H9 (cell line): ENCODE data around the gene TIPRL. TPM values are rescaled to one million over a fixed set of nuclear protein-coding genes. Genes with fewer than 3 reads are reported as not detected.

Experiments
- DNase-seq: peaks from one replicate; pipeline ENCODE4 v3.0.0-alpha.2; 2017
- H2AFZ ChIP-seq: one replicate; pipeline ENCODE4 v1.6.1; 2013; ENCODE audit warnings: mild to moderate bottlenecking, low read length, control low read depth, moderate library complexity
- H2AK5ac ChIP-seq: 2 replicates; pipeline ENCODE4 v1.6.1; 2013; ENCODE audit warnings: low read length, control low read depth, mixed read lengths; ENCODE audit not compliant: insufficient read length
- H2BK120ac ChIP-seq: one replicate; pipeline ENCODE4 v1.6.1; 2013; ENCODE audit warnings: low read depth, mild to moderate bottlenecking, low read length, control low read depth, inconsistent platforms; ENCODE audit not compliant: poor library complexity, severe bottlenecking
- H2BK12ac ChIP-seq: 2 replicates; pipeline ENCODE4 v1.6.1; 2013; ENCODE audit warnings: low read length, control low read depth, mixed read lengths, low read depth; ENCODE audit not compliant: insufficient read length
- H2BK15ac ChIP-seq: 2 replicates; pipeline ENCODE4 v1.6.1; 2013; ENCODE audit warnings: low read depth, low read length, control low read depth
- H2BK20ac ChIP-seq: one replicate; pipeline ENCODE4 v1.6.1; 2013; ENCODE audit warnings: low read depth, mild to moderate bottlenecking, low read length, control low read depth, inconsistent platforms; ENCODE audit not compliant: poor library complexity, severe bottlenecking
- H2BK5ac ChIP-seq: 2 replicates; pipeline ENCODE4 v1.6.1; 2013; ENCODE audit warnings: low read length, control low read depth, mixed read lengths; ENCODE audit not compliant: insufficient read length
- H3K14ac ChIP-seq: 2 replicates; pipeline ENCODE4 v1.6.1; 2013; ENCODE audit warnings: low read length, control low read depth; ENCODE audit not compliant: insufficient read depth
- H3K18ac ChIP-seq: 2 replicates; pipeline ENCODE4 v1.6.1; 2013; ENCODE audit warnings: low read depth, mild to moderate bottlenecking, mixed read lengths, low read length, control low read depth; ENCODE audit not compliant: insufficient read length
- H3K23ac ChIP-seq: 2 replicates; pipeline ENCODE4 v1.6.1; 2013; ENCODE audit warnings: low read length, control low read depth, mixed read lengths, low read depth; ENCODE audit not compliant: insufficient read length
- H3K23me2 ChIP-seq: 2 replicates; pipeline ENCODE4 v1.6.1; 2013; ENCODE audit warnings: low read depth, mild to moderate bottlenecking, mixed read lengths, low read length, control low read depth; ENCODE audit not compliant: insufficient read length, poor library complexity, severe bottlenecking
- H3K27ac ChIP-seq: 2 replicates; pipeline ENCODE4 v1.5.1; 2013; ENCODE audit warnings: low read length, control low read depth, mixed read lengths, low read depth; ENCODE audit not compliant: insufficient read length
- H3K27me3 ChIP-seq: 2 replicates; pipeline ENCODE4 v1.6.1; 2013; ENCODE audit warnings: low read length, control low read depth, inconsistent platforms; ENCODE audit not compliant: insufficient read depth
- H3K4ac ChIP-seq: 2 replicates; pipeline ENCODE4 v1.6.1; 2013; ENCODE audit warnings: low read depth, mild to moderate bottlenecking, control low read depth, inconsistent platforms, low read length, moderate library complexity
- H3K4me1 ChIP-seq: 2 replicates; pipeline ENCODE4 v1.6.1; 2013; ENCODE audit warnings: low read length, control low read depth, inconsistent platforms; ENCODE audit not compliant: insufficient read depth
- H3K4me2 ChIP-seq: 2 replicates; pipeline ENCODE4 v1.6.1; 2013; ENCODE audit warnings: low read length, control low read depth, mixed read lengths; ENCODE audit not compliant: insufficient read length, insufficient read depth
- H3K56ac ChIP-seq: 2 replicates; pipeline ENCODE4 v1.6.1; 2013; ENCODE audit warnings: low read depth, mild to moderate bottlenecking, mixed read lengths, low read length, control low read depth; ENCODE audit not compliant: insufficient read length
- H3K79me1 ChIP-seq: 2 replicates; pipeline ENCODE4 v1.6.1; 2013; ENCODE audit warnings: low read depth, mild to moderate bottlenecking, moderate library complexity, low read length, control low read depth, inconsistent platforms; ENCODE audit not compliant: insufficient read depth, poor library complexity, severe bottlenecking
- H3K79me2 ChIP-seq: 2 replicates; pipeline ENCODE4 v1.6.1; 2013; ENCODE audit warnings: low read length, control low read depth, inconsistent platforms; ENCODE audit not compliant: insufficient read depth
- H3K9ac ChIP-seq: 2 replicates; pipeline ENCODE4 v1.6.1; 2013; ENCODE audit warnings: low read length, control low read depth, mixed read lengths; ENCODE audit not compliant: insufficient read length; ENCODE audit errors: extremely low read depth
- H3K9me3 ChIP-seq: one replicate; pipeline ENCODE4 v1.6.1; 2013; ENCODE audit warnings: low read depth, low read length, inconsistent platforms; ENCODE audit not compliant: control insufficient read depth
- H3T11ph ChIP-seq: one replicate; pipeline ENCODE4 v1.6.1; 2013; ENCODE audit warnings: mild to moderate bottlenecking, low read length, control low read depth, inconsistent platforms
- H4K20me1 ChIP-seq: one replicate; pipeline ENCODE4 v1.6.1; 2013; ENCODE audit not compliant: control insufficient read depth, insufficient read length, insufficient read depth
- H4K5ac ChIP-seq: 2 replicates; pipeline ENCODE4 v1.6.1; 2013; ENCODE audit warnings: low read depth, mild to moderate bottlenecking, mixed read lengths, low read length, control low read depth; ENCODE audit not compliant: insufficient read length
- H4K8ac ChIP-seq: replicated peaks from 2 replicates; pipeline ENCODE4 v1.6.1; 2013; ENCODE audit warnings: low read length, control low read depth, mixed read lengths, low read depth; ENCODE audit not compliant: insufficient read length
- H4K91ac ChIP-seq: 2 replicates; pipeline ENCODE4 v1.6.1; 2013; ENCODE audit warnings: low read depth, mild to moderate bottlenecking, moderate library complexity, mixed read lengths, low read length, control low read depth; ENCODE audit not compliant: insufficient read length
- H3K27ac Mint-ChIP-seq, 3 experiments: 2 replicates in 2 of 3; 3 replicates in 1 of 3; pipeline ENCODE4 v1.8.0; 2020 to 2021; ENCODE audit warnings: mixed read lengths in 3 of 3, mild to moderate bottlenecking in 1 of 3, moderate library complexity in 1 of 3
- H3K27me3 Mint-ChIP-seq: 2 replicates; pipeline ENCODE4 v1.8.0; 2021; ENCODE audit warnings: low read depth, mild to moderate bottlenecking, moderate library complexity, mixed read lengths
- H3K36me3 Mint-ChIP-seq, 3 experiments: 2 replicates in 2 of 3; 3 replicates in 1 of 3; pipeline ENCODE4 v1.8.0; 2020 to 2021; ENCODE audit warnings: low read depth in 3 of 3, mixed read lengths in 3 of 3; ENCODE audit not compliant: insufficient read depth in 1 of 3
- H3K4me1 Mint-ChIP-seq, 2 experiments: 2 replicates each; pipeline ENCODE4 v1.8.0; 2020; ENCODE audit warnings: mixed read lengths in 2 of 2
- H3K4me3 Mint-ChIP-seq, 2 experiments: 2 replicates in 1 of 2; 3 replicates in 1 of 2; pipeline ENCODE4 v1.8.0; 2020 to 2021; ENCODE audit warnings: mild to moderate bottlenecking in 2 of 2, mixed read lengths in 2 of 2, moderate library complexity in 1 of 2
- H3K9me3 Mint-ChIP-seq, 2 experiments: 2 replicates in 1 of 2; 3 replicates in 1 of 2; pipeline ENCODE4 v1.8.0; 2020; ENCODE audit warnings: mild to moderate bottlenecking in 2 of 2, mixed read lengths in 2 of 2, moderate library complexity in 1 of 2
- total RNA-seq: library from RNA; stranded (reverse); gene quantifications from 2 replicates; pipeline ENCODE4 v1.2.1, GENCODE V29; 2021
- TF ChIP-seq, protein P1 (sequence below): fragments of 200-600 bp; sonication (generic); conservative IDR thresholded peaks from 3 replicates; pipeline ENCODE4 v1.8.0; 2021; ENCODE audit warnings: antibody characterized with exemption, mild to moderate bottlenecking

Gene TIPRL
- total RNA-seq, 1 experiment from 2014 or later = 24.4 TPM

DNA sequence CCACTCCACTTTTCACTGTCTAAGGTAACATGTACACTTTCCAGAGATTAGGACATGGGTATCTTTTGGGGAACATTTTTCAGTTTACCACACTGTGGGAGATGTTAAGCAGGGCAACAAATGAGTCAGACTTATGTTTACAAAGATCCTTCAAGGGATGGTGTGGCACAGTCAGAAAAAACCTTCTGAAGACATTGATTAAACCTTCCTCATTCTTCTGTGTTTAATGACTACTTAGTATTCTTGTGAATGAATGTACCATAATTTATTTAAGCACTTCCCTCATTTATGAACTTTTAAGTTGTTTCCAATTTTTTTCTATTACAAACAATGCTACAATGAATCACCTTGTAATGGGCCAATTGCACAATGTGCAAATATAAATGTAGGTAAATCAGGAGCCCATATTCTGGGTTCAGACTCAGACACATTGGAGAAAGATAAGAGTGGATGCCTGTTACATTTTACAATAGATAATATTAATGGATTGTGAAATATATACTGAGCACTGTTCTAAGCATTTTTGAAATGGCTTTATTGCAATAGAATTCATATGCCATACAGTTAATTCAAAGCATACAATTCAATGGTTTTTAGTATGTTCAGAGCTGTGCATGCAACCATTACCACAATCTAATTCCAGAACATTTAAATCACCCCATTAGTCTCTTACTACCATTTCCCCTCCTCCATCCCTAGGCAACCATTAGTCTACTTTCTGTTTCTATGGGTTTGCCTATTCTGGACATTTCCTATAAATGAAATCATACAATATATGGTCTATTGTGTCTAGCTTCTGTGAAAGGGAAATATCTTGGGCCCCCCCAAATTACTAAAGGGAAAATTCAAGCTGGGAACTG is 45.1 kb downstream of the TIPRL start:
- H3K9me3 Mint-ChIP-seq = peaks cover 5 to 6% of the 10 kb centered on the region in 2 experiments
- no peak overlapping the region for H3K56ac ChIP-seq
- H3K27ac Mint-ChIP-seq = no peak overlapping the region
- H3K9ac ChIP-seq = no peak overlapping the region
- H2AK5ac ChIP-seq = no peak overlapping the region
- peaks cover 2% of the 10 kb centered on the region; the same call in 1 of the 2 replicates for H3K27me3 ChIP-seq
- H3K14ac ChIP-seq = no peak overlapping the region
- no peak overlapping the region for H3K18ac ChIP-seq
- peaks cover 16% of the 10 kb centered on the region for H3K27me3 Mint-ChIP-seq
- H3K4ac ChIP-seq = no peak overlapping the region
- TF ChIP-seq, protein P1, sequence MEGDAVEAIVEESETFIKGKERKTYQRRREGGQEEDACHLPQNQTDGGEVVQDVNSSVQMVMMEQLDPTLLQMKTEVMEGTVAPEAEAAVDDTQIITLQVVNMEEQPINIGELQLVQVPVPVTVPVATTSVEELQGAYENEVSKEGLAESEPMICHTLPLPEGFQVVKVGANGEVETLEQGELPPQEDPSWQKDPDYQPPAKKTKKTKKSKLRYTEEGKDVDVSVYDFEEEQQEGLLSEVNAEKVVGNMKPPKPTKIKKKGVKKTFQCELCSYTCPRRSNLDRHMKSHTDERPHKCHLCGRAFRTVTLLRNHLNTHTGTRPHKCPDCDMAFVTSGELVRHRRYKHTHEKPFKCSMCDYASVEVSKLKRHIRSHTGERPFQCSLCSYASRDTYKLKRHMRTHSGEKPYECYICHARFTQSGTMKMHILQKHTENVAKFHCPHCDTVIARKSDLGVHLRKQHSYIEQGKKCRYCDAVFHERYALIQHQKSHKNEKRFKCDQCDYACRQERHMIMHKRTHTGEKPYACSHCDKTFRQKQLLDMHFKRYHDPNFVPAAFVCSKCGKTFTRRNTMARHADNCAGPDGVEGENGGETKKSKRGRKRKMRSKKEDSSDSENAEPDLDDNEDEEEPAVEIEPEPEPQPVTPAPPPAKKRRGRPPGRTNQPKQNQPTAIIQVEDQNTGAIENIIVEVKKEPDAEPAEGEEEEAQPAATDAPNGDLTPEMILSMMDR = no peak
- no peak overlapping the region for H2BK15ac ChIP-seq
- H2BK120ac ChIP-seq = no peak overlapping the region
- H3K79me2 ChIP-seq = no peaks in the 10 kb centered on the region
- H2BK5ac ChIP-seq = no peak overlapping the region
- H3T11ph ChIP-seq = no peak overlapping the region
- H3K27ac ChIP-seq = no peak overlapping the region
- H4K5ac ChIP-seq = no peak overlapping the region
- peaks cover 8% of the 10 kb centered on the region for H3K23me2 ChIP-seq
- DNase-seq = no peak
- H3K4me1 Mint-ChIP-seq = peaks cover 20 to 29% of the 10 kb centered on the region in 2 experiments
- no peak overlapping the region for H2BK20ac ChIP-seq
- no peak overlapping the region for H2AFZ ChIP-seq
- no peaks in the 10 kb centered on the region for H3K9me3 ChIP-seq
- H3K4me3 Mint-ChIP-seq = no peak overlapping the region
- H4K91ac ChIP-seq = no peak overlapping the region
- no peak overlapping the region for H3K23ac ChIP-seq
- H3K4me1 ChIP-seq = no peaks in the 10 kb centered on the region
- peaks cover 4 to 7% (median 4%) of the 10 kb centered on the region in 3 experiments; a peak in 5 of 7 replicates for H3K36me3 Mint-ChIP-seq
- no peak overlapping the region for H2BK12ac ChIP-seq
- no peaks in the 10 kb centered on the region for H3K79me1 ChIP-seq
- H3K4me2 ChIP-seq = no peak overlapping the region
- no peak overlapping the region for H4K8ac ChIP-seq
- no peaks in the 10 kb centered on the region for H4K20me1 ChIP-seq
